CD4-positive, alpha-beta T cell (primary cell): ENCODE measurements around the gene IFT172. TPM values are rescaled to one million over a fixed set of nuclear protein-coding genes. Genes with fewer than 3 reads are reported as not detected.

Experiments used
- ATAC-seq: fragments of 200-7000 bp; cut with Tn5 transposase; one replicate; pipeline ENCODE4 v1.10.0; 2022; ENCODE audit warnings: mild to moderate bottlenecking; ENCODE audit not compliant: poor library complexity
- CTCF ChIA-PET: fragments of 350-600 bp; sonication (Branson Sonifier 250); formaldehyde crosslinking; loops from one replicate; lab custom pipeline; 2021; ENCODE audit warnings: antibody characterized with exemption, inconsistent platforms; lab: Charles Lee
- POLR2A ChIA-PET: fragments of 350-600 bp; sonication (Branson Sonifier 250); formaldehyde crosslinking; loops from one replicate; lab custom pipeline; 2021; ENCODE audit warnings: antibody characterized with exemption, inconsistent platforms; lab: Charles Lee
- DNase-seq, 14 experiments: peaks; one replicate each; pipeline ENCODE4 v3.0.0-alpha.2; 2013 to 2020; ENCODE audit warnings: mixed read lengths in 2 of 14
- H3K27ac ChIP-seq, 2 donors: one replicate each; pipeline versions ENCODE4 v1.5.1 to v1.7.0; 2013; ENCODE audit warnings: low read length in 2 of 2, low read depth in 1 of 2, mild to moderate bottlenecking in 1 of 2
- H3K27me3 ChIP-seq, 2 experiments: 1 replicate in 1 of 2; 2 replicates in 1 of 2; pipeline versions ENCODE4 v1.6.1 to v1.7.0; 2013; ENCODE audit warnings: low read length in 2 of 2, control low read depth in 1 of 2, mild to moderate bottlenecking in 1 of 2, moderate library complexity in 1 of 2; ENCODE audit not compliant: insufficient read depth in 2 of 2, control insufficient read depth in 1 of 2
- H3K36me3 ChIP-seq: one replicate; pipeline ENCODE4 v1.6.1; 2013; ENCODE audit warnings: low read length, control low read depth; ENCODE audit not compliant: insufficient read depth
- H3K4me1 ChIP-seq: one replicate; pipeline ENCODE4 v1.6.1; 2013; ENCODE audit warnings: low read length, control low read depth; ENCODE audit not compliant: insufficient read depth
- H3K4me3 ChIP-seq: one replicate; pipeline ENCODE4 v1.5.1; 2013; ENCODE audit warnings: mild to moderate bottlenecking, low read length, moderate library complexity
- H3K9me3 ChIP-seq, 2 experiments: 1 replicate in 1 of 2; 2 replicates in 1 of 2; pipeline versions ENCODE4 v1.6.1 to v1.7.0; 2013; ENCODE audit warnings: low read length in 2 of 2, mild to moderate bottlenecking in 2 of 2, control low read depth in 1 of 2, moderate library complexity in 1 of 2; ENCODE audit not compliant: control insufficient read depth in 1 of 2, insufficient read depth in 1 of 2
- H3K27ac Mint-ChIP-seq: one replicate; pipeline ENCODE4 v1.8.0; 2020; ENCODE audit warnings: mixed read lengths
- H3K27me3 Mint-ChIP-seq: one replicate; pipeline ENCODE4 v1.8.0; 2021; ENCODE audit warnings: mixed read lengths
- H3K36me3 Mint-ChIP-seq: one replicate; pipeline ENCODE4 v1.8.0; 2021; ENCODE audit warnings: low read depth, mixed read lengths
- H3K4me1 Mint-ChIP-seq: one replicate; pipeline ENCODE4 v1.8.0; 2021; ENCODE audit warnings: low read depth, mixed read lengths
- H3K4me3 Mint-ChIP-seq: one replicate; pipeline ENCODE4 v1.8.0; 2020; ENCODE audit warnings: mild to moderate bottlenecking, mixed read lengths
- H3K9me3 Mint-ChIP-seq: one replicate; pipeline ENCODE4 v1.8.0; 2020; ENCODE audit warnings: mixed read lengths
- CTCF ChIP-seq: fragments of 200-600 bp; IDR thresholded peaks from one replicate; pipeline ENCODE4 v1.8.0; 2022; ENCODE audit warnings: antibody characterized with exemption, mild to moderate bottlenecking
- intact Hi-C, 2 experiments: fragments of 100-400 bp; cut with DNase I in 1 of 2; cut with micrococcal nuclease in 1 of 2; formaldehyde crosslinking; loops; one replicate each; pipeline versions ENCODE4 v1.15.1 to v1.9.0; 2023 to 2025; cut with DNase I, micrococcal nuclease
- total RNA-seq, 174 experiments: library from RNA in 2 of 174; stranded (reverse) in 2 of 174; gene quantifications; one replicate each; pipeline ENCODE4 v1.2.3 and lab custom pipeline; 2021 to 2026

IFT172 gene
- total RNA-seq, 2 experiments from 2014 or later = 13.3 to 14.4 TPM

- ATAC-seq (no peak), DNase-seq (peak in 3 of 14 experiments; percentile 3 to 37 (median 15))
- ChIA-PET CTCF (interaction anchor here (1.0 to 2.3 kb wide), 4 partner anchors 17 to 39 kb away, joined by 3 to 12 read pairs (median 5); no protein-coding TSS in a partner anchor), POLR2A (interaction anchor here (0.6 to 2.7 kb wide), 9 partner anchors 17 to 840 kb away, joined by 3 to 59 read pairs (median 11); partner anchors contain the start of genes CCDC121, EIF2B4, GPN1 and GTF3C2)
- no peaks in the 10 kb centered on the region for H3K9me3 Mint-ChIP-seq
- peaks cover 16% of the 10 kb centered on the region for H3K36me3 ChIP-seq
- intact Hi-C loops = loop anchor here (1.0 to 10.0 kb wide), 8 partner anchors 20 to 255 kb away; partner anchors contain the start of genes EIF2B4 (in 2 of the 2), SNX17 (in 2 of the 2), CCDC121 (in 1 of the 2) and GPN1 (in 1 of the 2)
- peaks cover 38% of the 10 kb centered on the region for H3K4me1 ChIP-seq
- H3K27ac Mint-ChIP-seq = peak overlapping the region; percentile 82
- no peak for TF ChIP-seq CTCF
- H3K36me3 Mint-ChIP-seq = peaks cover 15% of the 10 kb centered on the region
- peak overlapping the region; percentile 61 to 85 for H3K27ac ChIP-seq
- peak overlapping the region; percentile 82 for H3K4me3 ChIP-seq
- peaks cover 45% of the 10 kb centered on the region for H3K4me1 Mint-ChIP-seq
- no peaks in the 10 kb centered on the region for H3K27me3 ChIP-seq
- H3K9me3 ChIP-seq = no peaks in the 10 kb centered on the region
- no peaks in the 10 kb centered on the region for H3K27me3 Mint-ChIP-seq
- H3K4me3 Mint-ChIP-seq = peak overlapping the region; percentile 90
Observed at GRCh38 chr2:27408601-27409320, 80.8 kb downstream of the IFT172 start.

GRCh38 chr2:27407798-27408491 is 81.6 kb downstream of the IFT172 start:
- POLR2A ChIA-PET = interaction anchor here (0.7 to 2.7 kb wide), 3 partner anchors 28 to 223 kb away, joined by 3 to 16 read pairs (median 3); partner anchors contain the start of gene ZNF513

More at GRCh38 chr2:27407798-27408491, 81.6 kb downstream of the IFT172 start:
- ATAC-seq = no peak
- CTCF ChIA-PET = interaction anchor here (1.4 to 2.3 kb wide), 2 partner anchors 16 to 22 kb away, joined by 3 to 12 read pairs; no protein-coding TSS in a partner anchor
- Mint-ChIP-seq H3K4me1 (peaks cover 45% of the 10 kb centered on the region), H3K36me3 (peaks cover 15% of the 10 kb centered on the region), H3K27me3 (no peaks in the 10 kb centered on the region), H3K4me3 (peak overlapping the region; percentile 90), H3K9me3 (no peaks in the 10 kb centered on the region), H3K27ac (peak overlapping the region; percentile 82)
- Histone ChIP-seq H3K4me1 (peaks cover 40% of the 10 kb centered on the region), H3K27me3 (no peaks in the 10 kb centered on the region), H3K4me3 (peak overlapping the region; percentile 82), H3K36me3 (peaks cover 18% of the 10 kb centered on the region), H3K9me3 (no peaks in the 10 kb centered on the region), H3K27ac (no peak overlapping the region)
- DNase-seq = peak in 1 of 14 experiments; percentile 18
- no peak for TF ChIP-seq CTCF
- intact Hi-C loops = loop anchor here (1.0 to 10.0 kb wide), 4 partner anchors 27 to 217 kb away; partner anchors contain the start of genes CCDC121 (in 1 of the 2), GPN1 (in 1 of the 2), GTF3C2 (in 1 of the 2) and ZNF512 (in 1 of the 2)
